Ovary (tissue), 3 donors: ENCODE measurements around the gene MED15.

Experiments
- EP300 ChIP-seq: sonication (generic); formaldehyde crosslinking; IDR thresholded peaks from one replicate; pipeline ENCODE4 v1.6.1; 2017; ENCODE audit warnings: antibody characterized with exemption
- POLR2A ChIP-seq: fragments of 450-650 bp; IDR thresholded peaks from one replicate; pipeline ENCODE4 v1.6.1; 2017; ENCODE audit warnings: antibody characterized with exemption, mild to moderate bottlenecking, moderate library complexity
- TF ChIP-seq, protein P1 (sequence below), 3 donors: fragments of 450-650 bp in 2 of 3; fragments of 200-600 bp in 1 of 3; IDR thresholded peaks; one replicate each; pipeline versions ENCODE4 v1.5.1 to v1.8.0; 2016 to 2022; ENCODE audit warnings: antibody characterized with exemption in 3 of 3, mild to moderate bottlenecking in 1 of 3
- donor health status: DM: no; HTN: no; CAD: no.

DNA sequence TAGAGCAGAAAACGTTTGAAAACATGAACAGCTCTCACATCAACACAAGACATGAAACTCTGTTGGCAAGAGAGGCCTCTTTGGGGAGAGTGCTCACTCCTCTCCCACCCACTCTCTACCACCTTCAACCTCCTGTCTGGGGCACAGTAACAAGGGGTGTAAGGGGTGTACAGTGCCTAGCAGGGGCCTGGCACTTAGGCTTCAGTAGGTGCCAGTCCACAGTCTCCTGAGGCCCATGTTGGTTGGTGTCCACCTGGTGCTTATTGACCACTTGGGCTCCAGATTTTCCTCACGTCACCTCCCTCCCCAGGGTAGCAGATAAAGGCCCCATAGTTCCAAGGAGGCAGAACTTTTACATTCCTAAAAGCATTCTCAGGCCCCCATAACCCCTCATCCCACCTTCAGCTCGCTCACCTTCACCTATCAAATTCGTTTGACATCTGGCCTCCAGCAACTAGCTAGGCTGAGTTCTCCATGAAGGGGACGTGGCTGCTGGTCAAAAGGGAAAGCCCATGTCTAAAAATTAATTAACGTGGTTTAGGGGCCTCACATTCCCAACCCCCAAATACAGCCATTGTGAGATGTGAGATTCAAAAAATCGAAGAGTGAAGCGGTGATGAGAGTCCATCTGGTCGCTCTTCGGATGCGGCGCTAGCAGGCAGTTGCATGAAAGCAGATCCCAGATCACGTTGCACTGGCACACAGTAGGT is 712 bp upstream of the MED15 start:
- TF ChIP-seq, protein P1, sequence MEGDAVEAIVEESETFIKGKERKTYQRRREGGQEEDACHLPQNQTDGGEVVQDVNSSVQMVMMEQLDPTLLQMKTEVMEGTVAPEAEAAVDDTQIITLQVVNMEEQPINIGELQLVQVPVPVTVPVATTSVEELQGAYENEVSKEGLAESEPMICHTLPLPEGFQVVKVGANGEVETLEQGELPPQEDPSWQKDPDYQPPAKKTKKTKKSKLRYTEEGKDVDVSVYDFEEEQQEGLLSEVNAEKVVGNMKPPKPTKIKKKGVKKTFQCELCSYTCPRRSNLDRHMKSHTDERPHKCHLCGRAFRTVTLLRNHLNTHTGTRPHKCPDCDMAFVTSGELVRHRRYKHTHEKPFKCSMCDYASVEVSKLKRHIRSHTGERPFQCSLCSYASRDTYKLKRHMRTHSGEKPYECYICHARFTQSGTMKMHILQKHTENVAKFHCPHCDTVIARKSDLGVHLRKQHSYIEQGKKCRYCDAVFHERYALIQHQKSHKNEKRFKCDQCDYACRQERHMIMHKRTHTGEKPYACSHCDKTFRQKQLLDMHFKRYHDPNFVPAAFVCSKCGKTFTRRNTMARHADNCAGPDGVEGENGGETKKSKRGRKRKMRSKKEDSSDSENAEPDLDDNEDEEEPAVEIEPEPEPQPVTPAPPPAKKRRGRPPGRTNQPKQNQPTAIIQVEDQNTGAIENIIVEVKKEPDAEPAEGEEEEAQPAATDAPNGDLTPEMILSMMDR (IDR thresholded peaks at IDR 0.05) = no peak
- TF ChIP-seq POLR2A = no peak
- TF ChIP-seq EP300 = no peak
